A549 (cell line): ENCODE data around the gene GPR158. TPM values are rescaled to one million over a fixed set of nuclear protein-coding genes. Genes with fewer than 3 reads are reported as not detected.
A peak's percentile ranks its signal among the peaks of the same experiment; 100 is the strongest.

ENCODE experiments used
- ATAC-seq, 2 experiments: fragments of 200-7000 bp in 1 of 2; fragments of >200 bp in 1 of 2; cut with Nextera tagmentation in 1 of 2; cut with Tn5 transposase in 1 of 2; 3 replicates each; pipeline versions ENCODE4 v1.8.0 to v1.9.1; 2018 to 2020; ENCODE audit warnings: mild to moderate bottlenecking in 1 of 2, moderate library complexity in 1 of 2
- CTCF ChIA-PET: fragments of 300-600 bp; sonication (Branson Sonifier 250); formaldehyde crosslinking; extraction: SDS; loops from one replicate; lab custom pipeline; 2021; ENCODE audit warnings: antibody characterized with exemption, inconsistent platforms; lab: Yijun Ruan, JAX
- POLR2A ChIA-PET: fragments of 350-600 bp; formaldehyde crosslinking; extraction: SDS; loops from one replicate; lab custom pipeline; 2021; ENCODE audit warnings: antibody characterized with exemption, inconsistent platforms; lab: Yijun Ruan, JAX
- DNase-seq, 2 experiments: peaks; one replicate each; pipeline versions ENCODE4 v3.0.0 to v3.0.0-alpha.2; 2011 to 2016; ENCODE audit warnings: low read depth in 1 of 2, low spot score in 1 of 2
- FAIRE-seq: peaks from 2 replicates; lab custom pipeline; 2011; peaks lifted over from hg19 to GRCh38; lab: Jason Lieb, UNC
- H3K27ac ChIP-seq, 2 experiments: fragments of >200 bp; sonication (Bioruptor Twin); formaldehyde crosslinking; 3 replicates each; pipeline ENCODE4 v1.5.1; 2016 to 2017
- H3K4me1 ChIP-seq: fragments of >200 bp; sonication (Bioruptor Twin); formaldehyde crosslinking; 3 replicates; pipeline ENCODE4 v1.6.1; 2016
- H3K4me2 ChIP-seq: fragments of >200 bp; sonication (Bioruptor Twin); formaldehyde crosslinking; 3 replicates; pipeline ENCODE4 v1.6.1; 2016
- H3K4me3 ChIP-seq: fragments of >200 bp; sonication (Bioruptor Twin); formaldehyde crosslinking; 3 replicates; pipeline ENCODE4 v1.5.1; 2016
- H3K9me3 ChIP-seq: fragments of >200 bp; sonication (Bioruptor Twin); formaldehyde crosslinking; 3 replicates; pipeline ENCODE4 v1.6.1; 2016
- CHD4 ChIP-seq: fragments of 200-600 bp; sonication (generic); IDR thresholded peaks from 2 replicates; pipeline ENCODE4 v1.6.1; 2016; ENCODE audit warnings: antibody characterized with exemption, mild to moderate bottlenecking, borderline replicate concordance
- FOSB ChIP-seq: fragments of 250-450 bp; sonication (Bioruptor Pico); IDR thresholded peaks from 2 replicates; pipeline ENCODE4 v1.5.0; 2020; ENCODE audit warnings: mild to moderate bottlenecking, moderate library complexity
- FOSL2 ChIP-seq, 2 experiments: fragments of 450-650 bp in 1 of 2; fragments of >200 bp in 1 of 2; sonication (Bioruptor Twin) in 1 of 2; formaldehyde crosslinking; IDR thresholded peaks; 2 replicates each; pipeline versions ENCODE4 v1.5.0 to v1.6.1; 2016 to 2020; ENCODE audit warnings: mild to moderate bottlenecking in 1 of 2, moderate library complexity in 1 of 2
- GATA3 ChIP-seq: IDR thresholded peaks from 2 replicates; pipeline ENCODE4 v1.6.1; 2012; ENCODE audit warnings: borderline replicate concordance
- HDAC2 ChIP-seq: fragments of 200-600 bp; sonication (generic); IDR thresholded peaks from 2 replicates; pipeline ENCODE4 v1.6.1; 2016
- HES2 ChIP-seq: fragments of >200 bp; sonication (Bioruptor Twin); formaldehyde crosslinking; IDR thresholded peaks from 2 replicates; pipeline ENCODE4 v1.6.1; 2016
- HOXB13 ChIP-seq: fragments of 250-450 bp; sonication (Bioruptor Pico); IDR thresholded peaks from 2 replicates; pipeline ENCODE4 v1.5.0; 2020; ENCODE audit warnings: low read depth, mild to moderate bottlenecking, moderate library complexity
- HOXB5 ChIP-seq: fragments of 250-450 bp; sonication (Bioruptor Pico); IDR thresholded peaks from 2 replicates; pipeline ENCODE4 v1.5.0; 2020; ENCODE audit warnings: mild to moderate bottlenecking, moderate library complexity
- JUNB ChIP-seq: fragments of >200 bp; sonication (Bioruptor Twin); formaldehyde crosslinking; IDR thresholded peaks from 2 replicates; pipeline ENCODE4 v1.6.1; 2016
- KDM5A ChIP-seq: fragments of 200-600 bp; sonication (generic); IDR thresholded peaks from 2 replicates; pipeline ENCODE4 v1.6.1; 2016; ENCODE audit warnings: antibody characterized with exemption, mild to moderate bottlenecking
- MAZ ChIP-seq: fragments of 150-350 bp; IDR thresholded peaks from 2 replicates; pipeline ENCODE4 v1.6.1; 2014; ENCODE audit warnings: antibody characterized with exemption, low read depth, low read length, borderline replicate concordance
- POLR2A ChIP-seq: IDR thresholded peaks from 2 replicates; pipeline ENCODE4 v1.6.1; 2012; ENCODE audit warnings: mild to moderate bottlenecking, low read length
- RARB ChIP-seq: fragments of 250-450 bp; sonication (Bioruptor Pico); IDR thresholded peaks from 2 replicates; pipeline ENCODE4 v1.8.0; 2021; ENCODE audit warnings: mild to moderate bottlenecking, moderate library complexity
- REST ChIP-seq: fragments of 200-600 bp; sonication (generic); IDR thresholded peaks from 2 replicates; pipeline ENCODE4 v1.6.1; 2016; ENCODE audit warnings: antibody characterized with exemption, mild to moderate bottlenecking, moderate library complexity
- RNF2 ChIP-seq: fragments of 200-600 bp; sonication (generic); IDR thresholded peaks from 2 replicates; pipeline ENCODE4 v1.6.1; 2016; ENCODE audit warnings: low read depth, mild to moderate bottlenecking, antibody characterized with exemption, moderate library complexity, borderline replicate concordance
- SMC3 ChIP-seq: fragments of >200 bp; sonication (Bioruptor Twin); formaldehyde crosslinking; IDR thresholded peaks from 3 replicates; pipeline ENCODE4 v1.6.1; 2018; ENCODE audit warnings: inconsistent platforms
- SREBF2 ChIP-seq: fragments of 450-650 bp; IDR thresholded peaks from 2 replicates; pipeline ENCODE4 v1.6.1; 2014; ENCODE audit warnings: mild to moderate bottlenecking, moderate library complexity
- TFCP2L1 ChIP-seq: fragments of 250-450 bp; sonication (Bioruptor Pico); IDR thresholded peaks from 2 replicates; pipeline ENCODE4 v1.5.0; 2021; ENCODE audit warnings: mild to moderate bottlenecking
- TP53 ChIP-seq: fragments of 250-450 bp; sonication (Bioruptor Pico); IDR thresholded peaks from 2 replicates; pipeline ENCODE4 v1.5.0; 2021; ENCODE audit warnings: mild to moderate bottlenecking, moderate library complexity
- ZFP36 ChIP-seq: fragments of 450-650 bp; IDR thresholded peaks from 2 replicates; pipeline ENCODE4 v1.6.1; 2014; ENCODE audit warnings: borderline replicate concordance; ENCODE audit not compliant: partially characterized antibody
- ZSCAN20 ChIP-seq: fragments of 250-450 bp; sonication (Bioruptor Pico); IDR thresholded peaks from 2 replicates; pipeline ENCODE4 v1.8.0; 2022; ENCODE audit warnings: mild to moderate bottlenecking, moderate library complexity
- WGBS: methylation state at CpG from one replicate; pipeline ENCODE4 v1.1.6; 2017; ENCODE audit errors: missing lambda C conversion rate; 5-methylcytosine and 5-hydroxymethylcytosine counted together
- polyA plus RNA-seq, 4 experiments: library from polyadenylated mRNA; depleted of rRNA in 3 of 4; stranded (reverse); fragments of >200 nt; fragmentation: RNase III in 1 of 4; extraction: RNeasy Plus Mini Kit Qiagen cat#74134 plus additional on column Dnase treatment in 1 of 4; gene quantifications; 2 replicates in 3 of 4; 3 replicates in 1 of 4; pipeline ENCODE4 v1.2.3, GENCODE V29; 2011 to 2017
- TF ChIP-seq, protein P1 (sequence below): fragments of 450-650 bp; IDR thresholded peaks from 2 replicates; pipeline ENCODE4 v1.6.1; 2014; ENCODE audit warnings: antibody characterized with exemption
- TF ChIP-seq, protein P2 (sequence below): IDR thresholded peaks from 2 replicates; pipeline ENCODE4 v1.6.1; 2012; ENCODE audit warnings: low read depth, borderline replicate concordance
- TF ChIP-seq, protein P3 (sequence below): fragments of 250-450 bp; sonication (Bioruptor Pico); IDR thresholded peaks from 2 replicates; pipeline ENCODE4 v1.5.0; 2020; ENCODE audit warnings: low read depth, mild to moderate bottlenecking, moderate library complexity

GPR158 gene
- polyA plus RNA-seq, 2 of the 4 experiments (the other 2 are of a cell fraction), result 0.01 to 0.03 TPM

- FAIRE-seq (peak; percentile 88), ATAC-seq (peak; percentile 79 to 94), DNase-seq (peak; percentile 53 to 62)
- H3K4me2 ChIP-seq, result peak overlapping the region; percentile 54
- TF ChIP-seq, protein P1, sequence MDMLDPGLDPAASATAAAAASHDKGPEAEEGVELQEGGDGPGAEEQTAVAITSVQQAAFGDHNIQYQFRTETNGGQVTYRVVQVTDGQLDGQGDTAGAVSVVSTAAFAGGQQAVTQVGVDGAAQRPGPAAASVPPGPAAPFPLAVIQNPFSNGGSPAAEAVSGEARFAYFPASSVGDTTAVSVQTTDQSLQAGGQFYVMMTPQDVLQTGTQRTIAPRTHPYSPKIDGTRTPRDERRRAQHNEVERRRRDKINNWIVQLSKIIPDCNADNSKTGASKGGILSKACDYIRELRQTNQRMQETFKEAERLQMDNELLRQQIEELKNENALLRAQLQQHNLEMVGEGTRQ, result no peak
- no peak for TF ChIP-seq ZSCAN20 (CRISPR knock-in tag)
- TF ChIP-seq GATA3, result peak; percentile 33; the same call in 1 of the 2 replicates
- peak; percentile 72 for TF ChIP-seq FOSL2 (IDR thresholded peaks at IDR 0.05)
- peak; percentile 89 for TF ChIP-seq FOSL2 (CRISPR knock-in tag; IDR thresholded peaks at IDR 0.05)
- TF ChIP-seq JUNB, result peak; percentile 84
- no peak for TF ChIP-seq REST
- TF ChIP-seq, protein P2, sequence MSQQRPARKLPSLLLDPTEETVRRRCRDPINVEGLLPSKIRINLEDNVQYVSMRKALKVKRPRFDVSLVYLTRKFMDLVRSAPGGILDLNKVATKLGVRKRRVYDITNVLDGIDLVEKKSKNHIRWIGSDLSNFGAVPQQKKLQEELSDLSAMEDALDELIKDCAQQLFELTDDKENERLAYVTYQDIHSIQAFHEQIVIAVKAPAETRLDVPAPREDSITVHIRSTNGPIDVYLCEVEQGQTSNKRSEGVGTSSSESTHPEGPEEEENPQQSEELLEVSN, result no peak
- TF ChIP-seq RNF2, result no peak
- WGBS, result 21% methylated on average over 5 of the region's 5 CpGs
- CTCF ChIA-PET, result interaction anchor here (0.6 kb wide), 1 partner anchor 15 kb away, joined by 3 read pairs; no protein-coding TSS in a partner anchor
- H3K9me3 ChIP-seq, result no peaks in the 10 kb centered on the region
- peaks cover 19% of the 10 kb centered on the region; the same call in 2 of the 3 replicates for H3K4me1 ChIP-seq
- H3K27ac ChIP-seq, result peak overlapping the region; percentile 17 to 76; a peak in 4 of 6 replicates
- POLR2A ChIA-PET, result no interaction called here
- H3K4me3 ChIP-seq, result no peak overlapping the region
These were observed 119.5 kb downstream of the GPR158 start for GRCh38 chr10:25294032-25294926.

GRCh38 chr10:25296324-25296723 lies 121.5 kb downstream of the GPR158 start:
- TF ChIP-seq RARB, result no peak
- TF ChIP-seq MAZ, result no peak
- TF ChIP-seq POLR2A, result no peak
- no peak for TF ChIP-seq RNF2
- TF ChIP-seq KDM5A, result no peak
- H3K4me2 ChIP-seq, result no peak overlapping the region
- H3K9me3 ChIP-seq, result no peaks in the 10 kb centered on the region
- FAIRE-seq, result no peak
- peaks cover 19% of the 10 kb centered on the region; the same call in 2 of the 3 replicates for H3K4me1 ChIP-seq
- no peak overlapping the region for H3K4me3 ChIP-seq
- POLR2A ChIA-PET, result no interaction called here
- CTCF ChIA-PET, result no interaction called here
- H3K27ac ChIP-seq, result no peak overlapping the region
- ATAC-seq, result no peak
- WGBS, result 3% methylated on average over 1 of the region's 1 CpG
- DNase-seq, result no peak

GRCh38 chr10:25297466-25297865 lies 122.7 kb downstream of the GPR158 start:
- CTCF ChIA-PET, result interaction anchor here (1.0 kb wide), 1 partner anchor 86 kb away, joined by 3 read pairs; no protein-coding TSS in a partner anchor
- H3K4me2 ChIP-seq, result no peak overlapping the region
- no peaks in the 10 kb centered on the region for H3K9me3 ChIP-seq
- DNase-seq, result no peak
- 68% methylated on average over 4 of the region's 4 CpGs for WGBS
- H3K27ac ChIP-seq, result no peak overlapping the region
- FAIRE-seq, result no peak
- no peak overlapping the region for H3K4me3 ChIP-seq
- ATAC-seq, result no peak
- no peak for TF ChIP-seq HOXB13
- TF ChIP-seq TFCP2L1, result no peak
- no peak for TF ChIP-seq CHD4
- no peak for TF ChIP-seq SMC3
- TF ChIP-seq TP53 (CRISPR knock-in tag), result no peak
- no peak for TF ChIP-seq GATA3
- TF ChIP-seq HDAC2, result no peak
- no peak for TF ChIP-seq RARB
- TF ChIP-seq POLR2A, result no peak
- no peak for TF ChIP-seq KDM5A
- no peak for TF ChIP-seq HOXB5
- TF ChIP-seq, protein P3, sequence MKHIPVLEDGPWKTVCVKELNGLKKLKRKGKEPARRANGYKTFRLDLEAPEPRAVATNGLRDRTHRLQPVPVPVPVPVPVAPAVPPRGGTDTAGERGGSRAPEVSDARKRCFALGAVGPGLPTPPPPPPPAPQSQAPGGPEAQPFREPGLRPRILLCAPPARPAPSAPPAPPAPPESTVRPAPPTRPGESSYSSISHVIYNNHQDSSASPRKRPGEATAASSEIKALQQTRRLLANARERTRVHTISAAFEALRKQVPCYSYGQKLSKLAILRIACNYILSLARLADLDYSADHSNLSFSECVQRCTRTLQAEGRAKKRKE, result no peak
- TF ChIP-seq SREBF2, result no peak
- TF ChIP-seq HES2, result no peak
- TF ChIP-seq, protein P2, result no peak
- no peak for TF ChIP-seq ZFP36
- TF ChIP-seq FOSB (CRISPR knock-in tag), result no peak
- peaks cover 19% of the 10 kb centered on the region; the same call in 2 of the 3 replicates for H3K4me1 ChIP-seq
- POLR2A ChIA-PET, result no interaction called here
